Kidney capillary endothelial cell (primary cell): ENCODE measurements around the gene SIX2.
"Not testable (repeated sequence)": the region's sequence is repeated elsewhere in the genome, so short reads cannot be mapped to it uniquely, and the experiment has no call there.

ENCODE experiments used
- DNase-seq: peaks from one replicate; pipeline ENCODE4 v3.0.0-alpha.2; 2018; ENCODE audit warnings: low spot score

SIX2 gene

DNA sequence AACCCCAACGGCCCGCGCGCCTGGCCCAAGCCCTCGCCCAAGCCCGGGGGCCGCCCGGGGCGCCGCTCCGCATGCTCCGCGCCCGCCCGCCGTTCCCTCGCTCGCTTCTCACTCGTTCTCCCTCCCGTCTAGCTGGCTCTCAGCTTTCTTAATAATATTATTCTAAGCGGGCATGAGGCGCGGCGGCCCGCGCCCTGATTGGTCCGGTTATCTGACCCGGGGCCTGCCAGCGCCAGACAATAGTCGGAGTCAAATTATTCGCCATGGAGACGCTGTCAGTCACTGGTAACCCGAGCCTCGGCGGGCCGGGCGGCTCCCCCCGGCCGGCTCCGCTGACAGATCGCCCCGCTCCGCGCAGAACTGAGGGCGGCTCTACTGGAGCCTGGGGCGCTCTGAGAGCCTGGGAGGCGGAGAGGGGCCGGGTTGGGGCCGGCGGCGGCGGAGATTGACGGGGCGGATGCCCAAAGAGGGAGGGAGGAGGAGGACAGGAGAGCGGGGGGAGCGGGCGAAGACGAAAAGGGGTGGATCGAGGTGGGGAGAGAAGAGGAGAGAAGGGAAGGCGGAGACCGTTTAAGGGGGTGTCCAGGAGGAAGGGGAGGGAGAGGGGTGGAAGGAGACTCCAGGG is at the start of gene SIX2:
SIX2 (minus strand) TSS at position 150 of the 625 bp plus-strand sequence. CDS start 342 bp downstream, outside the sequence.
- peak; percentile 39 for DNase-seq

DNA sequence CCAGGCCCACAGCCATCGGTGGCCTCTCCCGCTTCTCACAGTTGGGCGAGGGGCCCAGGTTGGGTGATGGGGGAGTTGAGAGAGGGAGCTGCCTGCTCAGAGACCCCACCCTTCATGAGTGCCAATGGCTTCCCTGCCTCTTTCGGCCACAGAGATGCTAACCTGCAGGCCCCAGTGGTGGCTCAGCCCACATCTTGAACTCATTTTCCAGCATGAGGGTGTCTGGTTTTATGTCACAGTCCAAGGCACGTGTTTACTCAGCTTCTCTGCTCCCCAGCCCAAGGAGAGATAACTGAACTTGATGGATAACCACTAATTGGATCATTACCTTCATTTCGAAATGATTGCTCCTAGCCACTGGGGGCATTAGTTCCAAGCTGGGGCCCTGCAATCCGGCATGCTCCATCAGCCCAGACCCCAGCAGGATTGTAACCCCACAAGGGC is 45.9 kb upstream of the SIX2 start:
- no peak for DNase-seq

DNA sequence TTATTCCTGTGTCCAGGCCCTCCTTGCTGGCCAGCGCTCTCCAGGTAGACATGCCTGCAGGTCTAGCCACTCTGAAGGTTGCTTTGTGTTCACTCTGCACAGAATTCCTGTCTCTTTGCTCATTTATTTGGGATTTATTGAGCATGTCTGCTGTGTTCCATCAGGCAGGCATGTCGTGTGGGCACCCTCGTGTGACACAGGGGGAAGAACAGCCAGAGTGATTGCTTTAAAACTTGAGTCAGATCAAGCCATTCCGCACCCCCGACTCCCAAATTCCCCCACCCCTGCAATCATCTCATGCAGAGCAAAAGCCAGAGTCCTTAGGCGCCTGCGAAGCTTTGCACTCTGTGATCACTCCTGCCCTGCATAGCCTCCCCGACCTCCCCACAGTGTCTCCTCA is 44.7 kb upstream of the SIX2 start:
- DNase-seq = no peak

DNA sequence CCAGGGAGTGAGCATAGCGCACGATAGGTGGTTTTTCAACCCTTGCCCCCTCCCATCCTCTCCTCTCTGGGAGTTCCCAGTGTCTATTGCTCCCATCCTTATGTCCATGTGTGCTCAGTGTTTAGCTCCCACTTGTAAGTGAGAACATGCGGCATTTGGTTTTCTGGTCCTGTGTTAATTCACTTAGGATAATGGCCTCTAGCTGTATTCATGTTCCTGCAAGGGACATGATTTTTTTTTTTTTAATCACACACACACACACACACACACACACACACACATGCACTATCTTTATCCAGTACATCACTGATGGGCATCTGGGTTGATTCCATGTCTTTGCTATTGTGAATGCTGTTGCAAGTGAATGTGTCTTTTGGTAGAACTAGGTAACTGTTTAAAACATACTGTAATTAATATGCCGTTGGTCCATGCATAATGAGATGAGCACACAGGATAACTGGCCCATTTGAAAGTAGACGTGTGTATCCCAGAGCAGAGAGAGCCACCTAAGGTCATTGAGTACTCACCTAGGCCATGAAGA is 43.2 kb upstream of the SIX2 start:
- DNase-seq = no peak

DNA sequence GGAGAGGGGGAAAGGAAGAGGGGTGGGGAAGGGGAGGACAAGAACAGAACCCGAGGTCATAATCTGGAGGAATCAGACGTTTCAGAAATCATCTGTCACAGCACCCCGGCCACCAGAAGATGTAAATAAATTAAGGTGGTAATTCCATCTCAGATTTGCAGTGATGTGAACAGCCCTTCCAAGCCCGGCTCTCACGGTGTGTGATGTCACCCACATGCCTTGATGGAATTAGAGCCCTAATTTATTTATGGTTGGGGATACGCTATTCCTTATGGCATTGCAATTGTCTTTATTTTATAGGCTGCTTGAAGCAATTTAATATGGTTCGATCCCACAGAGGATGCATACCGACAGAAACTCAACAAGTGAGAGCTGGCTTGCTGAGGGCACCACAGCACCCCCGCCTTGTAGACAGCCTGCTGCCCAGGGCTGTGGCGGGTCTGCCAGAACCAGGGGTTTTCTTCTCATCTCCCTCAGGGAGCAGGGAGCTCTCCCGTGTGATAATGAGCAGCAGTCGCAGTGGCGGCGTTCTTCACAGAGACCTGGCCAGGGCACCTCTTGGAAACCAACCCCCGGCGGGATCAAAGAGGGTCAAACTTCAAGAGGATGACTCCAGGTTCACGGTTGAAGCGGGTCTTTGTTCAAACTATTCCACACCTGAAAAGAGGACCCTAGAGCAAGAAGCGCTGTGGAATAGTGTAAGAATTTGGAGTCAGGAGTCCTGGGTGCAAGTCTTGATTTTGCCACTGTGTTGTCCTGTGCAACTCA is 40.5 kb upstream of the SIX2 start:
- no peak for DNase-seq

DNA sequence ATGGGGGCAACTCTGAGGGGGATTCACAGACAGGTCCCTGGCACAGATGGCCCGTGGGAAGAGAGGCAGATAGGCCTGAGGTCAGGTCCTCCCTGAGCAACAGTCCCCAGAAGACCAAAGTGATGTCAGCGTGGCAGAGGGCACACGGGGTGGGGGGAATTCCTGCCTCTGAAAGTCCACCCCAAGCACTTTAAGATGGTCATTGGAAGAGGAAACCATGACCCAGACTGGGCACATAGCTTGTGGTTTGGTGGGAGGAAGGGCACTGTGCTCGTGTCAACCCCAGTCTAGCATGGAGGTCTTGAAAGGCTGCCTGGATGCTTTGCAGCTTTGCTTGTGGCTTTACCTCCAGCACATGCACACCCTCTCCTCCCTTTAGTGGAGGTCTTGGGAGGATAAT is 38.0 kb upstream of the SIX2 start:
- DNase-seq = no peak

DNA sequence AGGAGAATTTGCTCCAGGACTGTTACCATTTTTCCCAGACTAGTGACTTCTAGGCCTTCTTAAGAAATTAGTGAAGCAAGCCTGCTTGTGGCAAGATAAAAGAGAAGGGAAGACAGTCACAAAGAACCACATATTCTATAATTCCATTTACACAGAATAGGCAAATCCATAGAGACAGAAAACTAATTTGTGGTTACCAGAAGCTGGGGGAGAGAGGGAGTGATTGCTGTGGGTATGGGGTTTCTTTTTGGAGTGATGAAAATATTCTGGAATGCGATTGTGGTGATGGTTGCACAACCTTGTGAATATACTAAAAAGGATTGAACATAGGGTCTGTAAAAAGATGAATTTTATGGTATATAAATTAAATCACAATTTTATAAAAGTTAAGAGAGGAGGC is 37.5 kb upstream of the SIX2 start:
- DNase-seq = no peak

DNA sequence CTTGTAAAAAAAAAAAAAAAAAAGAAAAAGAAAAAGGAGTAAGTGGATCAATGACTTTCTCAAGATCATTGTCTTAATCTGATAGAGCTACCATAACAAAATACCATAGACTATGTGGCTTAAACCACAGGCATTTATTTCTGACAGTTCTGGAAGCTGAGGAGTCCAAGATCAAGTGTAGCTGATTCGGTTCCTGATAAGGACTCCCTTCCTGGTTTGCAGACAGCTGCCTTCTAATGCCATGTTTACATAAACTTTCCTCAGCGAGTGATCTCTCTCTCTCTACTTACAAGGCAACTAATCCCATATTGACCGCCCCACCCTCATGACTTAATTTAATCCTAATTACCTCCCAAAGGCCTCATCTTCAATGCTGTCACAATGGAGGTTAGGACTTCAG is 36.5 kb upstream of the SIX2 start:
- DNase-seq = no peak

DNA sequence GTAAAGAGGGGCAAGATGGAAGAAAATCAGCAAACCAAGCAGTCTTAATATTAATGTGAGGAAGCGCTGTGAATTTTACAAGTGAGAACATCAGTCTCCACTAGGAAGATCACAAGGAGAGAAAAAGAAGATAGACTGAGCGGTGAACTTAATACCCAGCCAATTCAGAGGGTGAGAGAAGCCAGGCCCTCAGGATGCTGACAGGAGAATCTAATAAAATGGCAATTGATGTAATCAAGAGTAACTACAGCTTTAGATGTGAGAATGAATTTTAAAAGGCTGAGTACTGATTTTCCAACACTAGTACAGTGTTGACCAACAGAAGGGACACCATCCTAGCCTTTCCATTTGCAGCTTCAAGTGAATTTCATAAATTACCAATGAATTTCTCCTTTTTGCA is 35.7 kb upstream of the SIX2 start:
- DNase-seq = no peak

DNA sequence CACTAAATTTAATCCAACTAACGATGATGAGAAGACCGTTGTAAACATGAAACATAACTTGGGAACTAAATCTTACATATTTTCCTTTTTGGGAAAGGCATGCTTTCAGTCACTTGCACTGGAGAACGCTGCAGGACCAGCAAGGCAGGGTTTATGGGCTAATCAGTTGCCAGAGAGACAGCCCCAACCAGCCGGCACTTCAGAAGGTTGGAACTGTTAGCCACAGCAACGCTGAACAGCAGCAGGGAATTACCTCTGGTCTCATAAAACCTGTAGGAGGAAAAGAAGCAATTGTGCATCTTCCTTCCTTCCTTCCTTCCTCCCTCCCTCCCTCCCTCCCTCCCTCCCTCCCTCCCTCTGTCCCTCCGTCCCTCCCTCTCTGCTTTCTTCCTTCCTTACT is 33.9 kb upstream of the SIX2 start:
- DNase-seq = no peak

DNA sequence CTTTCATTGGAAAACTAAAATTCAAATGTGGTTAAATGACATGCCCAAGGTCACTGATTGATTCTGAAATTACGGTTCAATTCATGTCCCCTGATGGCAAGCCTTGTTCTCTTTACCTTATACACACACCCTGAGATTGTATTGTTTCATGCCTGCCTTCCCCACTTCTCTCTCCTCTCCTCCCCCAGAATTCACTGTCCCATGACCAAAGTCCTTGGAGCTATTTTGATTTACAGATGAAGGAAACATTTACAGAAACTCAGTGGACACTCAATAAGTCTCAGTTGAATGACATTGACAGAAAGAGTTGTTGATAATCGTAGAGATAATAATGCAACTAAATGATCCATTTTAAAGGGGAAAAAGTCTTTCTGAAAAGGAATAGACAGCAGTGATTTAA is 33.1 kb upstream of the SIX2 start:
- no peak for DNase-seq

DNA sequence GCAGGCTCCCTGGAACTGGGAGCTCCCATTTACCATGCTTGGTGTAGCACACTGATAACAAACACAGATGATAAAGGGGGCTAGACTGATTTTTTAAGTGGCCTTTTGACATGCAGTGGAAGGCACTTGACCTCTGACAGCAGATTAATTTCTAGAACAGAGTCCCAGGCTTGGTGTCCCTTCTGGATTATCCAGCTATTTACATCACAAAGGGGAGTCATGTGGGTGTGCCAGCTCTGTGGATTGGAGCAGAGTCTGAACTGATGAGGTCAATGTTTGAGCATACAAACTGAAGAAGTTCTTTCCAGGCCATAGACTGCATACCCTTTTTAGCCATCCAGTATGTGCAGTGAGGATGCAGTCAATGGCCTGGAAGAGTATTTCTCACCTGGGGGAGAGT is 31.5 kb upstream of the SIX2 start:
- DNase-seq = no peak

DNA sequence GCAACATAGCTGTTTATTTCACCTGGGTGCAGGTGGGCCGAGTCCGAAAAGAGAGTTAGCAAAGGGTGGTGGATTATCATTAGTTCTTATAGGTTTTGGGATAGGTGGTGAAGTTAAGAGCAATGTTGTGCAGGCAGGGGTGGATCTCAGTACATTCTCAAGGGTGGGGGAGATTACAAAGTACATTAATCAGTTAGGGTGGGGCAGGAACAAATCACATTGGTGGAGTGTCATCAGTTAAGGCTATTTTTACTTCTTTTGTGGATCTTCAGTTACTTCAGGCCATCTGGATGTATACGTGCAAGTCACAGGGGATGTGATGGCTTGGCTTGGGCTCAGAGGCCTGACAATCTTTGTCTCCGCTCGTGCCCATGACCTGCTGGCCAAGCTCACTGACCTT is 30.6 kb upstream of the SIX2 start:
- not testable (repeated sequence) for DNase-seq

DNA sequence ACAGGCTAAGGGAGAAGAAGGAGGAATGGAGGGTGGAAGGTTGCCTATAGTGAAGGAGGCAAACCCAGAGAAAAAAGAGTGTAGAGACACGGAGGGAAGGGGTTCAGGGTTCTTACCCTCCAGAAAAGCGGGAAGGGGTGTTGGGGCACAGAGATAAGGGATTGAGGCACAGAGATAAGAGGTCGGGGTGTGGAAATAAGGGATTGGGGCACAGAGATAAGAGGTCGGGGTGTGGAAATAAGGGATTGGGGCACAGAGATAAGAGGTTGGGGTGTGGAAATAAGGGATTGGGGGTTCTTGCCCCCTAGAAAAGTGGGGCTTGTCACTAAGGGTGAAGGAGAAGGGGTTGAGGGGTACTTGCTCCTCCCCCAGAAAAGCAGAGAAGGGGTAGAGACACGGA is 29.6 kb upstream of the SIX2 start:
- DNase-seq = not testable (repeated sequence)

DNA sequence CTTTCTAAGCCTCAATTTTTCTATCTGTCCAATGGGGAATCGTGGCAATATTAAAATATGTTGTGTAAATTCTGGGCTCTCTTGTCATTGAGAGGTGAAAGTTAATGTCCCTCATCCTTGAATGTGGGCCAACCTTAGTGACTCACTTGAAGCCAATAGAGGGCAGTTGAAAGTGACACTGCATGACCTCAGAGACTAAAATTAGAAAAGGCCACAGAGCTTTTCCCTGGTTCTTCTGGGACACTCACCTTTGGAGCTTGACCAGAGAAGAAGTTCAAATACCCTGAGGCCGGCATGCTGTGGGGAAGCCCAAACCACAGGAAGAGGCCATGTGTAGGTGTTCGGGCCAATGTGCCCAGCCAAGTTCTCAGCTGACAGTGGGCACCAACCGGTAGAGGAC is 24.1 kb upstream of the SIX2 start:
- DNase-seq = no peak

DNA sequence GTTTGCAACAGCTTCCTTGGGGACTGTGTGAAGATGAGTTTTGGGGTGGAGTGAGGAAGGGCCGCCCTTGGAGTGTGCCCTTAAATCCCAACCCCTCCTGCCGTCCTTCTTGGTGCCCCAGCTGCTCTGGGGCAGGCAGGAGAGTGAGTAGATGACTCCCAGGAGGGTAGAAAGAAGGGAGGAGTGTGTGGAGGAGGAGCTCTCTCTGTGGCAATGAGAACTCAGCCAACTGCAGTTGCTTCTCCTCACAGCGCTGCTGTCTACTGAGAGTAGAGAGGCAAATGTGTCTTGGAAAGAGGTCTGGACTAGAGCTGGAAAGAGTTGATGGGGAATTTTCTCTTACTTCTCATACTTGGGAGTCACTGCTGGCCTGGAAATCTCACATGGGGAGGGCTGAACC is 21.8 kb upstream of the SIX2 start:
- no peak for DNase-seq

DNA sequence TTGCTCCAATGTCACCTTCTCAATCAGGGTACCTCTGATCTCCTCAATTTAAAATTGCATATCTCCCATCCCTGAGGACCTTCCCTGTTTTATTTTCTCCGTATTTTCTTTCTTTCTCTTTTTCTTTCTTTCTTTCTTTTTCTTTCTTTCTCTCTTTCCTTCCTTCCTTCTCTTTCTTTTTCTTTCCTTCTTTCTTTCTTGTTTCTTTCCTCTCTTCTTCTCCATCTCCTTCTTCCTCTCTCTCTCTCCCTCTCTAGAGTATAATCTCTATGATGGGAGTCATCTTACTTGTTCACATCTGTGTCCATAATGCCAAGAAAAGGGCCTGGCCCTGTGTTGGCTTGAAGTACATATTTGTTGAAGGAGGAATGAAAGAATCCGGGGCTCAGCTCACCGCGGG is 21.3 kb upstream of the SIX2 start:
- DNase-seq = no peak

DNA sequence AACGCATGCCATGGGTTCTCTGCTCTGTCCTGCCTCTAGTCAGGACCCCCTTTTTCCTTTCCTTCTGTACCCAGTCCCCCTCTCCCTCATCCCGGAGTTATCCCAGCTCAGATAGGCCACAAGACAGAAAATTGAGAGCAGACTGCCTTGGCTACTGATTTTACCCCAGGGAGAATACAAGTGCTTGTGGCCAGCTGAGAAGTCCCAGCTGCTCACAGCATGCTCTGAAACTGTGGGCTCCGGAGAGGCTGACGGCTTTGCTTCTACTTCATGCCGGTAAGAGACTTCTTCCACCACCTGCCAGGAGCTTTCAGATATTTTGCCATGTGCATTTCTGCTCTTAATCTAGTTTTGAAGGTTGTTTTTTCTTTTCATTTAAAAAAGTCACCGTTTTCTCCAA is 20.0 kb upstream of the SIX2 start:
- no peak for DNase-seq

DNA sequence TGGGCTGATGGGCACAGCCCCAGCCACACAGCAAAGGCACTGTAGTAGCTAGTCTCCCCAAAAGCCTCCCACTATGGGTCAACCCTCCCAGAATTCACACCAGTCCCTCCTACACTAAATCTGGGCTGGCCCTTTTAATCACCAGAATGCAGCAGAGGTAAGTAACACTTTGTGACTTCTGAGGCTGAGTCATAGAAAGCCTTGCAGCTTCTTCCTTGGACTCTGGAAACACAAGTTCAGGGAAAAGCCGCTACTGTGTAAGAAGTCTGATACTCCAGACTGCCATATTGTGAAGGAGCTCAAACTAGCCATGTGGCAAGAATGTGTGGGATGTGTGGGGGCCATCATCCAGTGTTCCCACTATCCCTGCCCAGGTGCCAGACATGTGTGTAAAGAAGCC is 19.0 kb upstream of the SIX2 start:
- DNase-seq = no peak

DNA sequence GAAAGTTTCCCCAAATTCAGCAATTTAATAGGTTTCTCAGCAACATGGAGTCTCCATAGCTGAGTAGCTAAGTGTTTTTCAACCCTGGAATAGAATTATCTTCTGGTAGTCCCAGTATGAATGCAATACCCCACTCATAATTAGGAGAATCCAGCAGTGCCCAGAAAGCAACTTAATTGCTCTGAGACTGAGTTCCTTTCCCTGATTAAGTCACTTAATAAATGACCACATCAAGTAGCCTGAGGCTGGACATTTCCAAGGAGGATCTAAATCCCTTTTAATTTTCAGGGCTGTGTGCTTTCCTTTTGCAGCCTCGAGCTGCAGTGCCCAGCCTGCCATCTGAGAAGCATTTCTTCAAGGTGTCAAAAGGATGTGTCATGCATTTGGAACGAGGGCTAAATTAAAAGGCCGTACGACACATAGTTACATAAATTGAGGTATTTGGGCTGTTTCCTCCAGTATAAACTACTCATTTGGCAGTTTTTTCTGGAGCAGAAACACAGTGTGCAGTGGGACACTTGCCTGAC is 17.7 kb upstream of the SIX2 start:
- no peak for DNase-seq

DNA sequence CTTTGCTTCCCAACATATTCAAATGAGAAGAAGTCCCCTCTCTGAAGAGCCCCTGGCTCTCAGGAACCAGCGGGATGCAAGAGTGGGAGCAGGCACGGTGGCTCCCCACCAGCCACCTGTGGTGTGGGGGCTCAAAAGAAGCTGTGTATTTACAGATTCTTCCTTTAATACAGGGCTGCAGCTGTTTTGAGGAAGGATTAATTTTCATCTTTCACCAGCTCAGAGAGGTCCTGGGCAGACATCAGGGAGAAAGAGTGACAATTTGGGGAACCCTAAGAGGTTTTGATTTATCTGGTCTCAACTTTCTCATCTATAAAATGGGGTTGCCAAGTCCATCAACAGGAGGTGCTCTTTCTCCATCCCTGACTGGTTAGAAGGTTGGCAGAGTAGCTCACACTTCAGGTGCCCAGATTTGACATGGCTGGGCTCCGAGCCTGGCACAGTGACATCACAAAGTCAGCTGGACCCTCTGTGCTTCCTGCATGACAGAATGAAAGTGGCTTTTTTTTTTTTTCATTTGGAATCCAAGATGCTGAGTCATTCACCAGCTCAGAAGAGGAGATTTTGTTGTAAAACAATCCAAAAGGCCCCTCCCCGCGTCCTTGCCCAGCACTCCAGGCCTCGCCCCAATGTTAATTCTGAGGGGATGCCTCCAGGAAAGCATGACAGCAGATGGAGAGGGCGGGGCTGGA is 15.5 kb upstream of the SIX2 start:
- peak; percentile 40 for DNase-seq

DNA sequence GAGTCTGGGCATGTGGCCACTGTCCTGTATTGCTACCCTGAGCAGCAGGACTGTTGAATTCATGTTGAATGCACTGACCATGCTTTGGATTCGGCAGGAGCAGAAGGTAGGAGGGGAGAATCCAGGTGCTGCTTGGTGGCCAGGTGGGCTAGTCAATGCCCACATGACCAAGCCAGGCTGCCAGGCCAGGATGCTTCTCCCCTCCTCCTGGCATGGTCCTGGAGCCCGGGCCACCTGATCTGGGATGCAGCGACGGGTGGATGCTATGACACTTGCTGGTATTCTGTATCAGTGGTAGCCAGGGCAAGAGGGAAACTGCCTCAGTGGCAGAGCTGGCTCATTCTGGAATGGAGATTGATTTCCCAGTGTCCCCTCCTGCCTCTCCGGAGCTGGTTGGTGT is 14.8 kb upstream of the SIX2 start:
- DNase-seq = no peak

DNA sequence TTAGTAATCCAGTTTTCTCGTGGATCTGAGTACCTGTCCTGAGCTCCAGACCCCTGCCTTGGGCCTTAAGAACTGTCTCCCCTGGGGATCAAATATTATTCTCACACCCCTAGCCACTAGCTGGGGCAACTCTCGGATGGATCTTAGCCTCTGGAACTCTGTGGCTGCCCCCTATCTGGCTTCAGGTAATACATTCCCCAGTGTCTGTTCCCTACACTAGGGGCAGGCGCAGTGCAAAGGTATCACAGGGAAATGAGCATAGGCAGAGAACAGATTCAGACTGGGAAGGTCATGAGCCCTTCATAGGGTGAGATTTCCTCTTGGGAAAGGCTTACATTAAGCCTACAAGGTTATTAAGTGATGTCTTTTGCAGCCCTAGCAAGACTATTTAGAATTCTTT is 11.2 kb upstream of the SIX2 start:
- no peak for DNase-seq
